Measurements from ENCODE around the gene KRTAP4-11.

Gene KRTAP4-11

GRCh38 chr17:41082626-41083025 lies 35.5 kb downstream of the KRTAP4-11 start:
- TF ChIP-seq, protein P1, sequence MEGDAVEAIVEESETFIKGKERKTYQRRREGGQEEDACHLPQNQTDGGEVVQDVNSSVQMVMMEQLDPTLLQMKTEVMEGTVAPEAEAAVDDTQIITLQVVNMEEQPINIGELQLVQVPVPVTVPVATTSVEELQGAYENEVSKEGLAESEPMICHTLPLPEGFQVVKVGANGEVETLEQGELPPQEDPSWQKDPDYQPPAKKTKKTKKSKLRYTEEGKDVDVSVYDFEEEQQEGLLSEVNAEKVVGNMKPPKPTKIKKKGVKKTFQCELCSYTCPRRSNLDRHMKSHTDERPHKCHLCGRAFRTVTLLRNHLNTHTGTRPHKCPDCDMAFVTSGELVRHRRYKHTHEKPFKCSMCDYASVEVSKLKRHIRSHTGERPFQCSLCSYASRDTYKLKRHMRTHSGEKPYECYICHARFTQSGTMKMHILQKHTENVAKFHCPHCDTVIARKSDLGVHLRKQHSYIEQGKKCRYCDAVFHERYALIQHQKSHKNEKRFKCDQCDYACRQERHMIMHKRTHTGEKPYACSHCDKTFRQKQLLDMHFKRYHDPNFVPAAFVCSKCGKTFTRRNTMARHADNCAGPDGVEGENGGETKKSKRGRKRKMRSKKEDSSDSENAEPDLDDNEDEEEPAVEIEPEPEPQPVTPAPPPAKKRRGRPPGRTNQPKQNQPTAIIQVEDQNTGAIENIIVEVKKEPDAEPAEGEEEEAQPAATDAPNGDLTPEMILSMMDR (IDR thresholded peaks at IDR 0.05; ENCODE audit: control extremely low read depth, extremely low read depth, low read depth, missing control alignments) = no peak
- POLR2A ChIA-PET = no interaction called here
- CTCF ChIA-PET = no interaction called here
- DNase-seq (ENCODE audit: extremely low spot score) = no peak

GRCh38 chr17:41076788-41077187 lies 41.4 kb downstream of the KRTAP4-11 start:
- CTCF ChIA-PET = no interaction called here
- POLR2A ChIA-PET = no interaction called here
- TF ChIP-seq, protein P1 (IDR thresholded peaks at IDR 0.05; ENCODE audit: control extremely low read depth, extremely low read depth, low read depth, missing control alignments) = no peak
- no peak for DNase-seq (ENCODE audit: extremely low spot score)

DNA sequence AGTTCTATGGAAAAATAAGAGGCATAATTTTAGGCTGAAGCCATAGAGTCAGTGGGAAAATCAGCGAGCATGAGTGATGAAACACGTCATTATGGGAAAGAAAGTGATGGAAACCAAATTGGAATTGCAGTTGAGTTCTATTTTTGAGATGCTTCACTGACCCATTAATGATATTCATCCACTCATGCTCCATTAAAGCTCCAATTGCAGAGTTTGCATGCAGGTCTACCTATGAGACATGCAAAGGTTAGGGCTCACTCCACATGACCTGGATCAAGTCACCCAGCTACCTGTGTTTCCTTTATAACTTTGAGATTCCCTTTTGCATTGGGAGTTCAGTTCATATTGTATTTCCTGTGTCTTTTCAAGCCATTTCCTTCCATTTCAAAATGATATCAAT lies 44.5 kb downstream of the KRTAP4-11 start:
- DNase-seq (ENCODE audit: extremely low spot score) = no peak
- CTCF ChIA-PET = no interaction called here
- TF ChIP-seq, protein P1 (IDR thresholded peaks at IDR 0.05; ENCODE audit: control extremely low read depth, extremely low read depth, low read depth, missing control alignments) = no peak

GRCh38 chr17:41071606-41072360 lies 46.4 kb downstream of the KRTAP4-11 start:
- no peak for DNase-seq (ENCODE audit: extremely low spot score)
- POLR2A ChIA-PET = no interaction called here

More for the DNA sequence above, 44.5 kb downstream of the KRTAP4-11 start:
- POLR2A ChIA-PET = no interaction called here

GRCh38 chr17:41069031-41069430 lies 49.1 kb downstream of the KRTAP4-11 start:
- CTCF ChIA-PET = no interaction called here
- POLR2A ChIA-PET = no interaction called here
- TF ChIP-seq, protein P1 (IDR thresholded peaks at IDR 0.05; ENCODE audit: control extremely low read depth, extremely low read depth, low read depth, missing control alignments) = no peak
- no peak for DNase-seq (ENCODE audit: extremely low spot score)

More at GRCh38 chr17:41071606-41072360, 46.4 kb downstream of the KRTAP4-11 start:
- TF ChIP-seq, protein P1 (IDR thresholded peaks at IDR 0.05; ENCODE audit: control extremely low read depth, extremely low read depth, low read depth, missing control alignments) = no peak
- CTCF ChIA-PET = interaction anchor here (0.8 kb wide), 1 partner anchor 23 kb away, joined by 3 read pairs; no protein-coding TSS in a partner anchor

DNA sequence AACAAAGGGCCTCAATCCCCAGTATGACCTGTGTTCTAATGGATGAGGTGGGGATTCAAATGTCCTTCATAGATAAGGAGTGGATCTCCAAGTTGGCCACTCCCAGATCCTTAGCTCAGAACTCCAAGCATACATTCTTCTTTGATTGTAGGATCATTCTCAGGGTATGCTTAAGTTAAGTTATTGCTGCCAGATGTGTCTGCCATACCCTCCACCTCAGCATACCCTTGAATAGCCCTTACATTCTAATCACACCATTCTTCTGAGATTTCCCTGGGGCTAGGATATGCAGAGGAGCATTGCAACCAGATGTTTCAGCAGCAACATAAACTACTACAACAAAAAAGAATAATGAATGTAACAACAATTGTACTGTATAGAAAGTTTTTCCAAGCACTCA lies 50.9 kb downstream of the KRTAP4-11 start:
- TF ChIP-seq, protein P1 (IDR thresholded peaks at IDR 0.05; ENCODE audit: control extremely low read depth, extremely low read depth, low read depth, missing control alignments) = no peak
- POLR2A ChIA-PET = no interaction called here
- DNase-seq (ENCODE audit: extremely low spot score) = no peak
- CTCF ChIA-PET = no interaction called here

Measured in GM10248 (cell line).